ENCODE results near the gene ARHGAP30. TPM values are rescaled to one million over a fixed set of nuclear protein-coding genes. Genes with fewer than 3 reads are reported as not detected.

The ARHGAP30 gene
- total and polyA plus RNA-seq, 4 donors, result 10.5 to 66.3 (median 33.8) TPM

GRCh38 chr1:161054805-161055204, 14.9 kb downstream of the ARHGAP30 start:
- Histone ChIP-seq H3K9me3 (ENCODE audit: control insufficient read depth in 4 of 4, insufficient read depth in 3 of 4, low read length in 3 of 4) (no peaks in the 10 kb centered on the region), H3K4me1 (ENCODE audit: control insufficient read depth in 5 of 5, insufficient read depth in 5 of 5, low read length in 5 of 5) (no peaks in the 10 kb centered on the region), H3K9ac (ENCODE audit: insufficient read depth in 1 of 2, low read length in 2 of 2) (no peak overlapping the region), H3K27me3 (ENCODE audit: control insufficient read depth in 3 of 3, insufficient read depth in 3 of 3, low read length in 2 of 3) (peaks cover 0 to 3% (median 0%) of the 10 kb centered on the region in 3 donors), H3K4me3 (no peak overlapping the region), H3K27ac (ENCODE audit: low read depth in 1 of 2, low read length in 1 of 2) (no peak overlapping the region), H3K36me3 (ENCODE audit: control insufficient read depth in 4 of 4, insufficient read depth in 4 of 4, low read length in 4 of 4) (peaks cover 0 to 14% (median 0%) of the 10 kb centered on the region in 4 donors)
- DNase-seq (no peak), ATAC-seq (ENCODE audit: insufficient read depth, low FRiP score) (no peak)
- TF ChIP-seq CTCF (IDR thresholded peaks at IDR 0.05; ENCODE audit: control extremely low read depth, extremely low read depth), result no peak
- WGBS, 2 donors, result 86 to 87% methylated on average over 7 of the region's 7 CpGs

- Histone ChIP-seq H3K4me3 (no peak overlapping the region), H3K9ac (ENCODE audit: insufficient read depth in 1 of 2, low read length in 2 of 2) (no peak overlapping the region), H3K27me3 (ENCODE audit: control insufficient read depth in 3 of 3, insufficient read depth in 3 of 3, low read length in 2 of 3) (peaks cover 0 to 3% (median 0%) of the 10 kb centered on the region in 3 donors), H3K27ac (ENCODE audit: low read depth in 1 of 2, low read length in 1 of 2) (no peak overlapping the region), H3K4me1 (ENCODE audit: control insufficient read depth in 5 of 5, insufficient read depth in 5 of 5, low read length in 5 of 5) (no peaks in the 10 kb centered on the region), H3K36me3 (ENCODE audit: control insufficient read depth in 4 of 4, insufficient read depth in 4 of 4, low read length in 4 of 4) (peaks cover 0 to 15% (median 0%) of the 10 kb centered on the region in 4 donors), H3K9me3 (ENCODE audit: control insufficient read depth in 4 of 4, insufficient read depth in 3 of 4, low read length in 3 of 4) (no peaks in the 10 kb centered on the region)
- DNase-seq (no peak), ATAC-seq (ENCODE audit: insufficient read depth, low FRiP score) (no peak)
- TF ChIP-seq CTCF (IDR thresholded peaks at IDR 0.05; ENCODE audit: control extremely low read depth, extremely low read depth), result no peak
- WGBS, 2 donors, result 89 to 92% methylated on average over 4 of the region's 4 CpGs
Measured at GRCh38 chr1:161054232-161054631, 15.5 kb downstream of the ARHGAP30 start.

- ATAC-seq (ENCODE audit: insufficient read depth, low FRiP score) (no peak), DNase-seq (no peak)
- Histone ChIP-seq H3K4me1 (ENCODE audit: control insufficient read depth in 5 of 5, insufficient read depth in 5 of 5, low read length in 5 of 5) (no peaks in the 10 kb centered on the region), H3K27me3 (ENCODE audit: control insufficient read depth in 3 of 3, insufficient read depth in 3 of 3, low read length in 2 of 3) (peaks cover 0 to 3% (median 0%) of the 10 kb centered on the region in 3 donors), H3K4me3 (no peak overlapping the region), H3K27ac (ENCODE audit: low read depth in 1 of 2, low read length in 1 of 2) (no peak overlapping the region), H3K9me3 (ENCODE audit: control insufficient read depth in 4 of 4, insufficient read depth in 3 of 4, low read length in 3 of 4) (peaks cover 0 to 5% (median 0%) of the 10 kb centered on the region in 4 donors), H3K36me3 (ENCODE audit: control insufficient read depth in 4 of 4, insufficient read depth in 4 of 4, low read length in 4 of 4) (peaks cover 0 to 16% (median 0%) of the 10 kb centered on the region in 4 donors), H3K9ac (ENCODE audit: insufficient read depth in 1 of 2, low read length in 2 of 2) (no peak overlapping the region)
- 82 to 84% methylated on average over 3 of the region's 3 CpGs for WGBS, 2 donors
- no peak for TF ChIP-seq CTCF (IDR thresholded peaks at IDR 0.05; ENCODE audit: control extremely low read depth, extremely low read depth)
Measured at GRCh38 chr1:161052899-161053298, 16.8 kb downstream of the ARHGAP30 start.

GRCh38 chr1:161051219-161051618, 18.5 kb downstream of the ARHGAP30 start:
- H3K36me3 ChIP-seq (ENCODE audit: control insufficient read depth in 4 of 4, insufficient read depth in 4 of 4, low read length in 4 of 4), result peaks cover 0 to 19% (median 0%) of the 10 kb centered on the region in 4 donors
- DNase-seq, result no peak
- TF ChIP-seq CTCF (IDR thresholded peaks at IDR 0.05; ENCODE audit: control extremely low read depth, extremely low read depth), result no peak

More at GRCh38 chr1:161051219-161051618, 18.5 kb downstream of the ARHGAP30 start:
- Histone ChIP-seq H3K27ac (ENCODE audit: low read depth in 1 of 2, low read length in 1 of 2) (no peak overlapping the region), H3K27me3 (ENCODE audit: control insufficient read depth in 3 of 3, insufficient read depth in 3 of 3, low read length in 2 of 3) (peaks cover 0 to 3% (median 0%) of the 10 kb centered on the region in 3 donors), H3K9ac (ENCODE audit: insufficient read depth in 1 of 2, low read length in 2 of 2) (no peak overlapping the region), H3K4me3 (no peak overlapping the region), H3K9me3 (ENCODE audit: control insufficient read depth in 4 of 4, insufficient read depth in 3 of 4, low read length in 3 of 4) (peaks cover 0 to 9% (median 3%) of the 10 kb centered on the region in 4 donors), H3K4me1 (ENCODE audit: control insufficient read depth in 5 of 5, insufficient read depth in 5 of 5, low read length in 5 of 5) (peaks cover 0 to 3% (median 0%) of the 10 kb centered on the region in 5 donors)
- ATAC-seq (ENCODE audit: insufficient read depth, low FRiP score), result no peak
- 95 to 97% methylated on average over 10 of the region's 10 CpGs for WGBS, 2 donors
